GM10248 (cell line): Measurements from ENCODE around the gene SLC47A2.

ENCODE experiments used
- CTCF ChIA-PET: fragments of 300-600 bp; sonication (Branson Sonifier 250); formaldehyde crosslinking; extraction: SDS; loops from one replicate; lab custom pipeline; 2021; ENCODE audit warnings: antibody characterized with exemption; lab: Yijun Ruan, JAX
- POLR2A ChIA-PET: fragments of 350-650 bp; sonication (Branson Sonifier 250); formaldehyde crosslinking; extraction: SDS; loops from one replicate; lab custom pipeline; 2020; ENCODE audit warnings: antibody characterized with exemption; lab: Yijun Ruan, JAX
- DNase-seq: peaks from one replicate; pipeline ENCODE4 v3.0.0; 2012; ENCODE audit errors: extremely low spot score
- TF ChIP-seq, protein P1 (sequence below): IDR thresholded peaks from 2 replicates; pipeline ENCODE4 v1.5.1; 2012; ENCODE audit warnings: mild to moderate bottlenecking, low read depth; ENCODE audit errors: extremely low read depth, missing control alignments, control extremely low read depth

Gene SLC47A2

GRCh38 chr17:19713462-19713861, 2.9 kb downstream of the SLC47A2 start:
- no peak for DNase-seq
- CTCF ChIA-PET: no interaction called here
- POLR2A ChIA-PET: no interaction called here
- TF ChIP-seq, protein P1, sequence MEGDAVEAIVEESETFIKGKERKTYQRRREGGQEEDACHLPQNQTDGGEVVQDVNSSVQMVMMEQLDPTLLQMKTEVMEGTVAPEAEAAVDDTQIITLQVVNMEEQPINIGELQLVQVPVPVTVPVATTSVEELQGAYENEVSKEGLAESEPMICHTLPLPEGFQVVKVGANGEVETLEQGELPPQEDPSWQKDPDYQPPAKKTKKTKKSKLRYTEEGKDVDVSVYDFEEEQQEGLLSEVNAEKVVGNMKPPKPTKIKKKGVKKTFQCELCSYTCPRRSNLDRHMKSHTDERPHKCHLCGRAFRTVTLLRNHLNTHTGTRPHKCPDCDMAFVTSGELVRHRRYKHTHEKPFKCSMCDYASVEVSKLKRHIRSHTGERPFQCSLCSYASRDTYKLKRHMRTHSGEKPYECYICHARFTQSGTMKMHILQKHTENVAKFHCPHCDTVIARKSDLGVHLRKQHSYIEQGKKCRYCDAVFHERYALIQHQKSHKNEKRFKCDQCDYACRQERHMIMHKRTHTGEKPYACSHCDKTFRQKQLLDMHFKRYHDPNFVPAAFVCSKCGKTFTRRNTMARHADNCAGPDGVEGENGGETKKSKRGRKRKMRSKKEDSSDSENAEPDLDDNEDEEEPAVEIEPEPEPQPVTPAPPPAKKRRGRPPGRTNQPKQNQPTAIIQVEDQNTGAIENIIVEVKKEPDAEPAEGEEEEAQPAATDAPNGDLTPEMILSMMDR: no peak

DNA sequence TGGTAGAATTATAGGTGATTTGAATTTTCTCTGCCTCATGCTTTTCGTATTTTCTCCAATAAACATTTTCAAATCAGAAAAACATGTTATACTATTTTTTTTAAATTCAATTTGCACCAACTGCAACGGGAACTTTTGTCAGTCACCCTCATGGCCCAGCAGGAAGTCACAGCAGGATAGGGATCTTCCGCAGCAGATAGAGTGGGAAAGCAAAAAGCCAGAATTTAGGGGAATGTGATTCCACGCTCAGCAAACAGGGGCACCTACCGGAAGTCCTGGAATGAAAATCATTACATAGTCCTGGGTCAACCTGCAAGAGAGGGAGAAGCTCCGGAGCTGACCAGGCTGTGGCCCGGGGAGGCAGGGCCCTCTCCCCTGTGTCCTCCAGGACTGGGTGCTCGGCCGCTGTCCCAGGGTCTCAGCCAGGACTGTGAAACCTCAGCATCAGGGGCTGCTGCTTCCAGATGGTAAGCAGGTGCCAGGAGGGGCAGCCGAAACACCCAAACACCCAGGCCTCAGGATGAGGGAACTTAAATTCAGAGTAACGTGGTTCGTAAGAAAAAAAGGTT, 3.9 kb downstream of the SLC47A2 start:
- CTCF ChIA-PET: no interaction called here
- POLR2A ChIA-PET: no interaction called here
- TF ChIP-seq, protein P1: no peak
- no peak for DNase-seq

GRCh38 chr17:19709841-19710240, 6.5 kb downstream of the SLC47A2 start:
- ChIA-PET CTCF (interaction anchor here (1.2 to 1.3 kb wide), 2 partner anchors 29 to 80 kb away, joined by 3 read pairs; no protein-coding TSS in a partner anchor), POLR2A (no interaction called here)
- DNase-seq: no peak
- TF ChIP-seq, protein P1: no peak

DNA sequence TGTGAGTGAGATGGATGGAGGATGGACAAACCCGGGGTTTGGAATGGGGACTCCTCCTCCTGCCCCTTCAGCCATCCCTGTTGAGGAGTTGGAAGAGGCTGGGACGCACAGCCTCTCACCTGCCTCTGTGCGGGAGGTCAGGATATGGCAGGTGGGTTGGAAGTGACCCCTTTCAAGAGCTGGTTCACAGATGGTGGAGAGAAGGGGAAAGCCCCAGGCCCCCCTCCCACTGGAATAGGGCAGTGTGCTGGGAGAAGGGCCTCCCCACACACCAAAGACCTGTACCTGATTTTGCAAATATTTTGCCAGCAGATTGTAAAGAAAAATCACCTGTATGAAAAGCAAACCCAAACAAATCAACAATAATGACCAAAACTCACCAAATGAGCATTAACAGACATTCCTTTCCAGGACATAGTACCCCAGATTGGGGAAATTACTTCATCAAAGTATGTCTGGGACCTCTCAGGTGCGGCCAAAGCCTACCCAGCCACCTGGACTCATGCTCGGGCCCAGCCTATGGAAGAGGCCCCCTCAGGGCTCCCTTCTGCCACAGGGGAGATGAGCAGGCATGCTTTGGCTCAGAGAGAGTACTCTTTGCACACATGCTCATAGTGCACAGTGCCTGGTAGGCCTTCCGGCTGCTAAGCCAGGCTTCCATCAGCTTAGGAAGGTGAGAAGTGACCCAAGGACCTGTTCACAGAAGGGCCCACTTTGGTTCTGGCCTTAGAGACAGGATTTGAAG, 7.8 kb downstream of the SLC47A2 start:
- DNase-seq: no peak
- ChIA-PET CTCF (no interaction called here), POLR2A (no interaction called here)
- TF ChIP-seq, protein P1: no peak

DNA sequence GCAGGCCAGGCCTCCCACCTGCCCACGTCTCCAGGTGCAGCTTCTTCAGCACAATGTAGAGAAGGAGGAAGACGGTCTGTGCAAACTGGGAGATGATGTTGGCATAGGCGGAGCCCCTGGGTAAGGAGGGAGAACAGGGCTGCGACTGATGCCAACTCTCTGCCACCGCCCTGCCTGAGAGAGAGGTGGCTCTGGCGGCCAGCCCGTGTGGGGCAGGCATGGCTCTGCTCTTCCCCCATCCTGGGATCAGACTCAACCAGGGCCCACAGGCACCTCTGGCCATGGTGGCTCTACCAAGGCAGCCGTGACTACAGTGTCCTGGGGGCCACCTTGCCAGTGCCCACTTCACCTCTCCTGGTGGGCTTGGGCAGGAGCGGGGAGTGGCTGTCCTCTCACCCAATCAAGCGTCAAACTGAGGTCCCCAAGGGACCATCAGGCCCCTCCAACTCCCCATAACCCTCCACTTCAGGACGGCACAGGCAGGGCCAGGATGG, 8.6 kb downstream of the SLC47A2 start:
- ChIA-PET POLR2A (no interaction called here), CTCF (interaction anchor here (1.2 kb wide), 1 partner anchor 13 kb away, joined by 3 read pairs; no protein-coding TSS in a partner anchor)
- DNase-seq: no peak
- TF ChIP-seq, protein P1: no peak

- ChIA-PET CTCF (interaction anchor here (1.1 to 1.2 kb wide), 2 partner anchors 12 to 33 kb away, joined by 3 read pairs; no protein-coding TSS in a partner anchor), POLR2A (no interaction called here)
- no peak for DNase-seq
- TF ChIP-seq, protein P1: no peak
Measured at GRCh38 chr17:19706791-19707727, 9.3 kb downstream of the SLC47A2 start.
